ENCODE measurements around the gene MKNK2.

Gene MKNK2

GRCh38 chr19:2081873-2082810 lies 31.1 kb upstream of the MKNK2 start:
- Histone ChIP-seq H3K27me3 (ENCODE audit: insufficient read depth, low read depth, severe bottlenecking) (no peaks in the 10 kb centered on the region), H3K4me3 (ENCODE audit: low read depth, low read length) (no peak overlapping the region), H3K9me3 (ENCODE audit: severe bottlenecking) (no peaks in the 10 kb centered on the region), H3K36me3 (peaks cover 12% of the 10 kb centered on the region), H3K27ac (no peak overlapping the region)
- TF ChIP-seq CTCF (IDR thresholded peaks at IDR 0.05; ENCODE audit: low read depth, low read length) = no peak
- DNase-seq = no peak

GRCh38 chr19:2080336-2080988 lies 29.4 kb upstream of the MKNK2 start:
- no peak overlapping the region for H3K27ac ChIP-seq
- H3K4me3 ChIP-seq (ENCODE audit: low read depth, low read length) = no peak overlapping the region
- no peaks in the 10 kb centered on the region for H3K27me3 ChIP-seq (ENCODE audit: insufficient read depth, low read depth, severe bottlenecking)
- no peak for TF ChIP-seq CTCF (IDR thresholded peaks at IDR 0.05; ENCODE audit: low read depth, low read length)
- H3K9me3 ChIP-seq (ENCODE audit: severe bottlenecking) = no peaks in the 10 kb centered on the region
- H3K36me3 ChIP-seq = peaks cover 25% of the 10 kb centered on the region
- no peak for DNase-seq

- Histone ChIP-seq H3K36me3 (peaks cover 27% of the 10 kb centered on the region), H3K4me3 (ENCODE audit: low read depth, low read length) (no peak overlapping the region), H3K9me3 (ENCODE audit: severe bottlenecking) (no peaks in the 10 kb centered on the region), H3K27me3 (ENCODE audit: insufficient read depth, low read depth, severe bottlenecking) (no peaks in the 10 kb centered on the region), H3K27ac (no peak overlapping the region)
- no peak for TF ChIP-seq CTCF (IDR thresholded peaks at IDR 0.05; ENCODE audit: low read depth, low read length)
- no peak for DNase-seq
Observed at GRCh38 chr19:2079865-2080301, 28.8 kb upstream of the MKNK2 start.

GRCh38 chr19:2079076-2079864 lies 28.2 kb upstream of the MKNK2 start:
- H3K9me3 ChIP-seq (ENCODE audit: severe bottlenecking) = no peaks in the 10 kb centered on the region
- H3K4me3 ChIP-seq (ENCODE audit: low read depth, low read length) = no peak overlapping the region
- TF ChIP-seq CTCF (IDR thresholded peaks at IDR 0.05; ENCODE audit: low read depth, low read length) = no peak
- no peak overlapping the region for H3K27ac ChIP-seq
- peaks cover 27% of the 10 kb centered on the region for H3K36me3 ChIP-seq
- DNase-seq = no peak
- no peaks in the 10 kb centered on the region for H3K27me3 ChIP-seq (ENCODE audit: insufficient read depth, low read depth, severe bottlenecking)

- H3K36me3 ChIP-seq = peaks cover 28% of the 10 kb centered on the region
- no peak overlapping the region for H3K4me3 ChIP-seq (ENCODE audit: low read depth, low read length)
- TF ChIP-seq CTCF (IDR thresholded peaks at IDR 0.05; ENCODE audit: low read depth, low read length) = no peak
- DNase-seq = no peak
- no peak overlapping the region for H3K27ac ChIP-seq
- H3K9me3 ChIP-seq (ENCODE audit: severe bottlenecking) = no peaks in the 10 kb centered on the region
- H3K27me3 ChIP-seq (ENCODE audit: insufficient read depth, low read depth, severe bottlenecking) = no peaks in the 10 kb centered on the region
Observed at GRCh38 chr19:2077833-2078619, 27.0 kb upstream of the MKNK2 start.
